ENCODE measurements around the gene GNAI3.

The GNAI3 gene

GRCh38 chr1:109548321-109549267 is at the start of gene GNAI3:
GNAI3 (plus strand) TSS chr1:109548615; CDS start chr1:109548721, 106 bp downstream.
- intact Hi-C loops (cut with DNase I), result loop anchor here (5.0 kb wide), 2 partner anchors 84 to 434 kb away; partner anchors contain the start of gene AHCYL1
- peak; percentile 95 to 100 (median 98) for DNase-seq

GRCh38 chr1:109499081-109499480 is 49.3 kb upstream of the GNAI3 start:
- intact Hi-C loops (cut with DNase I), result no loop called here
- peak in 2 of 10 donors; percentile 82 to 88 for DNase-seq

- intact Hi-C loops (cut with DNase I), result no loop called here
- peak in 2 of 10 donors; percentile 29 to 88 for DNase-seq
Measured at GRCh38 chr1:109499661-109500536, 48.5 kb upstream of the GNAI3 start.

GRCh38 chr1:109500941-109501381 is 47.5 kb upstream of the GNAI3 start:
- intact Hi-C loops (cut with DNase I), result no loop called here
- DNase-seq, result peak in 1 of 10 donors; percentile 61

- intact Hi-C loops (cut with DNase I), result no loop called here
- DNase-seq, result peak in 1 of 10 donors; percentile 77
Measured at GRCh38 chr1:109501644-109502363, 46.6 kb upstream of the GNAI3 start.

- intact Hi-C loops (cut with DNase I), result no loop called here
- peak in 1 of 10 donors; percentile 20 for DNase-seq
Measured at GRCh38 chr1:109502364-109502851, 46.0 kb upstream of the GNAI3 start.

- intact Hi-C loops (cut with DNase I), result no loop called here
- DNase-seq, result no peak
Measured at GRCh38 chr1:109503935-109504334, 44.5 kb upstream of the GNAI3 start.

GRCh38 chr1:109504974-109505373 is 43.4 kb upstream of the GNAI3 start:
- DNase-seq, result no peak
- intact Hi-C loops (cut with DNase I), result no loop called here

GRCh38 chr1:109508001-109508872 is 40.2 kb upstream of the GNAI3 start:
- intact Hi-C loops (cut with DNase I), result no loop called here
- DNase-seq, result peak in 1 of 10 donors; percentile 84

- intact Hi-C loops (cut with DNase I), result no loop called here
- no peak for DNase-seq
Measured at GRCh38 chr1:109508873-109509175, 39.6 kb upstream of the GNAI3 start.

- DNase-seq, result peak in 6 of 10 donors; percentile 37 to 92 (median 72)
- intact Hi-C loops (cut with DNase I), result no loop called here
Measured at GRCh38 chr1:109509176-109510134, 39.0 kb upstream of the GNAI3 start, which contains the start of gene AMIGO1. AMIGO1 (minus strand) TSS chr1:109509727; CDS start chr1:109508912, 815 bp downstream.

- intact Hi-C loops (cut with DNase I), result no loop called here
- no peak for DNase-seq
Measured at GRCh38 chr1:109513110-109513710, 35.2 kb upstream of the GNAI3 start.

GRCh38 chr1:109514846-109515245 is 33.6 kb upstream of the GNAI3 start:
- no peak for DNase-seq
- intact Hi-C loops (cut with DNase I), result no loop called here

- no peak for DNase-seq
- intact Hi-C loops (cut with DNase I), result no loop called here
Measured at GRCh38 chr1:109516872-109517271, 31.5 kb upstream of the GNAI3 start.

GRCh38 chr1:109517337-109517736 is 31.1 kb upstream of the GNAI3 start:
- intact Hi-C loops (cut with DNase I), result no loop called here
- DNase-seq, result no peak

- DNase-seq, result peak in 1 of 10 donors; percentile 60
- intact Hi-C loops (cut with DNase I), result no loop called here
Measured at GRCh38 chr1:109521002-109521951, 27.1 kb upstream of the GNAI3 start.
